ENCODE measurements around the gene CRADD.

CRADD gene

GRCh38 chr12:93836620-93837260 lies 159.6 kb downstream of the CRADD start:
- in situ Hi-C loops (cut with MboI; ENCODE audit: low sequenced_read_pairs), result no loop called here

- in situ Hi-C loops (cut with MboI; ENCODE audit: low sequenced_read_pairs), result no loop called here
Measured at GRCh38 chr12:93838193-93838592, 161.0 kb downstream of the CRADD start.

GRCh38 chr12:93839064-93839463 lies 161.9 kb downstream of the CRADD start:
- in situ Hi-C loops (cut with MboI; ENCODE audit: low sequenced_read_pairs), result no loop called here

- in situ Hi-C loops (cut with MboI; ENCODE audit: low sequenced_read_pairs), result no loop called here
Measured at GRCh38 chr12:93841671-93842070, 164.5 kb downstream of the CRADD start.

GRCh38 chr12:93844164-93844784 lies 167.1 kb downstream of the CRADD start:
- in situ Hi-C loops (cut with MboI; ENCODE audit: low sequenced_read_pairs), result no loop called here

- in situ Hi-C loops (cut with MboI; ENCODE audit: low sequenced_read_pairs), result no loop called here
Measured at GRCh38 chr12:93846936-93847516, 169.9 kb downstream of the CRADD start.

GRCh38 chr12:93847517-93848474 lies 170.6 kb downstream of the CRADD start:
- in situ Hi-C loops (cut with MboI; ENCODE audit: low sequenced_read_pairs), result no loop called here

- in situ Hi-C loops (cut with MboI; ENCODE audit: low sequenced_read_pairs), result no loop called here
Measured at GRCh38 chr12:93848523-93849101, 171.4 kb downstream of the CRADD start.

GRCh38 chr12:93849946-93850345 lies 172.8 kb downstream of the CRADD start:
- in situ Hi-C loops (cut with MboI; ENCODE audit: low sequenced_read_pairs), result no loop called here

GRCh38 chr12:93850481-93851256 lies 173.5 kb downstream of the CRADD start:
- in situ Hi-C loops (cut with MboI; ENCODE audit: low sequenced_read_pairs), result no loop called here

GRCh38 chr12:93851257-93851671 lies 174.1 kb downstream of the CRADD start:
- in situ Hi-C loops (cut with MboI; ENCODE audit: low sequenced_read_pairs), result no loop called here

- in situ Hi-C loops (cut with MboI; ENCODE audit: low sequenced_read_pairs), result no loop called here
Measured at GRCh38 chr12:93852173-93852591, 175.0 kb downstream of the CRADD start.

GRCh38 chr12:93853698-93854478 lies 176.7 kb downstream of the CRADD start:
- in situ Hi-C loops (cut with MboI; ENCODE audit: low sequenced_read_pairs), result no loop called here

- in situ Hi-C loops (cut with MboI; ENCODE audit: low sequenced_read_pairs), result no loop called here
Measured at GRCh38 chr12:93855261-93855660, 178.1 kb downstream of the CRADD start.

GRCh38 chr12:93856611-93857010 lies 179.4 kb downstream of the CRADD start:
- in situ Hi-C loops (cut with MboI; ENCODE audit: low sequenced_read_pairs), result no loop called here

- in situ Hi-C loops (cut with MboI; ENCODE audit: low sequenced_read_pairs), result no loop called here
Measured at GRCh38 chr12:93857279-93857938, 180.2 kb downstream of the CRADD start.

GRCh38 chr12:93857991-93858447 lies 180.8 kb downstream of the CRADD start:
- in situ Hi-C loops (cut with MboI; ENCODE audit: low sequenced_read_pairs), result no loop called here

- in situ Hi-C loops (cut with MboI; ENCODE audit: low sequenced_read_pairs), result no loop called here
Measured at GRCh38 chr12:93860668-93861373, 183.6 kb downstream of the CRADD start.
